H1 (cell line): ENCODE measurements around the gene ELAPOR1. TPM values are rescaled to one million over a fixed set of nuclear protein-coding genes. Genes with fewer than 3 reads are reported as not detected.

Source experiments
- EZH2 ChIP-seq: fragments of 200-600 bp; sonication (generic); IDR thresholded peaks from 2 replicates; pipeline ENCODE4 v1.7.1; 2012; ENCODE audit warnings: low read depth, mild to moderate bottlenecking, moderate library complexity, low read length, inconsistent platforms; ENCODE audit not compliant: severe bottlenecking
- NANOG ChIP-seq: IDR thresholded peaks from 2 replicates; pipeline ENCODE4 v1.6.1; 2011; ENCODE audit warnings: low read length, low read depth, mild to moderate bottlenecking, inconsistent platforms; ENCODE audit not compliant: insufficient read depth, poor library complexity, severe bottlenecking
- polyA plus RNA-seq, 7 experiments: library from polyadenylated mRNA; depleted of rRNA in 3 of 7; stranded (reverse) in 5 of 7; unstranded in 2 of 7; fragments of >200 nt in 5 of 7; fragments of 200-250 nt in 2 of 7; gene quantifications; 1 replicate in 5 of 7; 2 replicates in 1 of 7; 4 replicates in 1 of 7; pipeline versions ENCODE4 v1.2.1 to v1.2.3, GENCODE V29; 2011 to 2013; ENCODE audit warnings: missing spikeins in 2 of 7, mixed read lengths in 2 of 7
- total RNA-seq: library from RNA; stranded (reverse); fragmentation: NEBNext Ultra II Directional; extraction: Animal tissue kit (Norgen Biotek cat#: 25700); gene quantifications from 2 replicates; pipeline ENCODE4 v1.2.1, GENCODE V29; 2021

ELAPOR1 gene
- total and polyA plus RNA-seq, 2 of the 8 experiments (the other 6 are each of a cell fraction or from before 2014, with no cell fraction given): 1.2 to 2.5 TPM

DNA sequence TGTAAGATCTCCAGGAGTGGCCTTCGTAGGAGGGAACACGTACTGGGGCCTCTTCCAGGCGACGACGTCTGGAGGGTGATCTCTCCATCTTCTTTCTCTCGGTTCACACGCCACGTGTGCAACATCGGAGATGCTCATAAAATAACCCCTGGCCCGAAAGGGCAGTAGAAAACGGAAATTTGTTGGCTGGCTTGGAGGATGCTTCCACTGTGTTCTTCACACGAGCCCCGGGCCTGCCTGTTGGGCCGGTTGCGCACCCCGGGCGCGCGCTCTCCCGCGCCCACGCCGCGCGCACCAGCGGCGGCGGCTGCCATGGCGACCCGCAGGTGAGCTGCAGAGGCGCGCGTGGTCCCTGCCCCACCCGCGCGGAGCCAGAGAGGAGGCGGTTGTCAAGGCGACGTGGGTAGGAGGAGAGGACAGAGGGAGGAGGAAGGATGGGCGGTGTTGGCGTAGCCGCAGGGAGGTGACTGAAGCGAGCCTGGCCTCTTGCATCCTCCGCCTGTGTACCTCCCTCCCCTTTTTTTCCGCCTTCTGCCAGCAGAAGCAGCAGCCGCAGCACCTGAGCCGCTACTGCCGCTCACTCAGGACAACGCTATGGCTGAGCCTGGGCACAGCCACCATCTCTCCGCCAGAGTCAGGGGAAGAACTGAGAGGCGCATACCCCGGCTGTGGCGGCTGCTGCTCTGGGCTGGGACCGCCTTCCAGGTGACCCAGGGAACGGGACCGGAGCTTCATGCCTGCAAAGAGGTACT lies at the start of gene ELAPOR1 (continued):
- TF ChIP-seq EZH2: peak; percentile 77
- TF ChIP-seq NANOG: no peak
- TF ChIP-seq, all 59 proteins: peak for 7
